Inflammatory macrophage treated with lipopolysaccharide for 1 hour (primary cell): Measurements from ENCODE around the gene LSMEM2.

ENCODE experiments used
- DNase-seq, 2 donors: peaks; one replicate each; pipeline ENCODE4 v3.0.0-alpha.2; 2020 to 2022

Gene LSMEM2

GRCh38 chr3:50324351-50325112, 45.6 kb downstream of the LSMEM2 start:
- DNase-seq, result peak; percentile 32 to 62

- no peak for DNase-seq
Observed at GRCh38 chr3:50325113-50325480, 46.2 kb downstream of the LSMEM2 start.

GRCh38 chr3:50325497-50326181, 46.8 kb downstream of the LSMEM2 start:
- DNase-seq, result no peak

GRCh38 chr3:50326182-50326541, 47.3 kb downstream of the LSMEM2 start:
- DNase-seq, result no peak

GRCh38 chr3:50327129-50327528, 48.2 kb downstream of the LSMEM2 start:
- no peak for DNase-seq

- DNase-seq, result peak; percentile 95 to 97
Observed at GRCh38 chr3:50327943-50328691, 49.2 kb downstream of the LSMEM2 start, which contains the start of gene TUSC2. TSS of gene TUSC2 (minus strand) at chr3:50328223. CDS start at chr3:50328099, 124 bp downstream.

DNA sequence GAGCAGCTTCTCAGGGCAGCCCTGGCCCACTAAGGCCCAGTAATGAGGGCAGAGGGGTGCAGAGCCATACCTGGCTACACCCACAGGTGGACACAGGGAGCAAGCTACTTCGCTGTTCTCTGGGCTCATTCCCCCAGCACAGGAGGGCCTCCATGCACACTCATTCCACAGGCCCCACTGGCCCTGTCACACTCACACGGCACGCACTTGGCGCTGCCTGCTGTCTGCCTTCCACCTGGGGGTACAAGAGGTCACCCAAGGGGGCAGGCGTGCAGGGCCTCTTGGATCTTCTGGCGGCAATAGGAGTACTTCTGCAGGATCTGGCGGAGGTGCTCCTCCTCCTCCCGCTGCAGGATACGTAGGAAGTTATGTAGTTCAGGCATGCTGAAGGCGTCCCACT, 51.4 kb downstream of the LSMEM2 start:
- no peak for DNase-seq

DNA sequence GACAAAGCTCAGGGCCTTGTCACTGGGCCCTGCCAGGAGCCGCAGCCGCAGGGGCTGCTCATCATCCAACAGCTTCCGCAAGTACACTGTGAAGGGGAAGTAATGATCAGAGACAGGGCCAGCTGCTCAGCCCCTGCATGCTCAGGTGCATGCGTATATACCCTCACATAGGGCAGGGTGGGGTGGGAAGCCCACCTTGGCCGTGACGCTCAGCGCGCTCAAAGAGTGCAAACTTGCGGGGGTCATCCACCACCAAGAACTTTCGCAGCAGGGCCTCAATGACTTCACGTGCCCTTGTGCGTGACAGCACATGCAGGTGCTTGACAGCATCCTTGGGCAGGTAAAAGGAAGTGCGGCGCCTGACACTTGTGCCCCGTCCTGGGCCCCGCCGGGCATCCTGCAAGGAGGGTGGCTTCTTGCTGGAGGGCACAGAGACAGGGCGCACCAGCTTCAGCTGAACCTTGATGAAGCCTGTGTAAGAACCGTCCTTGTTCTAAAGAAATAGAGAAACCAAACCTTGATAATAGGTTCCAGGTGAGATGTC, 52.5 kb downstream of the LSMEM2 start:
- DNase-seq, result no peak

DNA sequence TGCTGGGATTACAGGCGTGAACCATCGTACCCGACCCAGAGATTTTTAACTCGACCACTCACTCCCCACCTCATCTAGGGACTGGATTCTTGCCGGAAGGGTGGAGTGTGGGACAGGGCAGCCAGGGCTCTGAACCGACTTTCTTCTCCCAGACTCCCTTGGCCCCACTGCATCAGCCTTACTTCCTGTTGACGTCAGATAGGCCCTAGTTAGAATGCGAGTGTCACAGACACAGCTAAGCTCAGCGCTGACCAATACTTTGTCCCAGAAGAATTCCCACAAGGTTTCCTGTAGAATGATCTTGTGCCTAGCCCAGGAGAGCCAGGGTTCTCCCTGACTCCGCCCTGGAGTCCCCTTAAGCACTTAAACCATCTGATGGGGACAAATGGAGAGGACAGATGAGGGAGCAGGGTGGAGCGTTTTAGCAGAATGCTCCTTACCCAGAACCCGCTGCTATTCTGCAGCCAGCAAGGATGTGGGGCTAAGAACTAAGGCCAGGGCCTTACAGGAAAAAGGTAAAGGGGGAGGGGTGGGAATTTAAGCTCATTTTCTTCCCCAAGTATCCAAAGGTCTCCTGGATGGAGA, 54.9 kb downstream of the LSMEM2 start:
- DNase-seq, result no peak

- DNase-seq, result no peak
Observed at GRCh38 chr3:50334339-50335075, 55.6 kb downstream of the LSMEM2 start.

DNA sequence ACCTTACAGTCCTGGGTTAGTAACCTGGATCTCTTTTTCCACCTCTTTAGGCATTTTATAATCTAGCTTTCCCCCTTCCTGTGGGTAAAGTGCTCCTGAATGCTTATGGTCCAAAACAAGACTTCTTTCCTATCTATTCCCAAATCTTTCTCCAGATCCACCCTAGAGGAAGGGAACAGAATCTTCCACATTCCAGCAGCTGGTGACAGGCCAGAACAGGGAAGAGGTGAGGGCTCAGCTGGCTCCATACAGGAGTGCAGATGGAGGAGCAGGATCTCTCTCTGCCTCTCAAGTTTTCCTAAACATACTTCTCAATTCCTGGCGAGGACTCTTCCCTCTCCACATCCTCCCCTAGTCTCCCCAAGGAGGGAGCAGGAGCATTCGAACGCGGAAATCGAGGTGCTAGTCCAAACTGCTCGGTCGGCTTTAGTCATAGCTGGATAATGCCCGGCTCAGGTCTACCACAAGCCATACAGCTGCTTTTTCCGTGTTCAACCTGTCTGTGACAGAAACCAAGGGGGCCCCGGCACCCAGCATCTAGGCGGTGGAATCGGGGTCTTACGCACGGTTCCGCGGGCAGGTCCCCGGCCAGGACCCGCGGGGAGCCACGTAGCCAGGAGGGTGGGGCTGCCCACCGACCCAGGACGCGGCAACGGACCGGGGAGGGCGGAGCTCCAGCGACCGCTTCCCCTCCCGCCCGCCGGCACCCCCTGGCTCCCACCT, 57.7 kb downstream of the LSMEM2 start:
- DNase-seq, result no peak

- DNase-seq, result peak; percentile 99
Observed at GRCh38 chr3:50337175-50337861, 58.4 kb downstream of the LSMEM2 start.
